WI38 (cell line): Measurements from ENCODE around the gene POLA1.

Source experiments
- H3K4me3 ChIP-seq: 2 replicates; pipeline ENCODE4 v1.5.1; 2011; ENCODE audit warnings: low read depth, mild to moderate bottlenecking, control low read depth, low read length
- CTCF ChIP-seq: IDR thresholded peaks from 2 replicates; pipeline ENCODE4 v1.5.1; 2012; ENCODE audit warnings: low read depth, mild to moderate bottlenecking, control low read depth, low read length

The POLA1 gene

GRCh38 chrX:24768556-24768955 is 74.8 kb downstream of the POLA1 start:
- no peak for TF ChIP-seq CTCF
- no peak overlapping the region for H3K4me3 ChIP-seq

GRCh38 chrX:24774650-24775049 is 80.9 kb downstream of the POLA1 start:
- no peak for TF ChIP-seq CTCF
- no peak overlapping the region for H3K4me3 ChIP-seq

DNA sequence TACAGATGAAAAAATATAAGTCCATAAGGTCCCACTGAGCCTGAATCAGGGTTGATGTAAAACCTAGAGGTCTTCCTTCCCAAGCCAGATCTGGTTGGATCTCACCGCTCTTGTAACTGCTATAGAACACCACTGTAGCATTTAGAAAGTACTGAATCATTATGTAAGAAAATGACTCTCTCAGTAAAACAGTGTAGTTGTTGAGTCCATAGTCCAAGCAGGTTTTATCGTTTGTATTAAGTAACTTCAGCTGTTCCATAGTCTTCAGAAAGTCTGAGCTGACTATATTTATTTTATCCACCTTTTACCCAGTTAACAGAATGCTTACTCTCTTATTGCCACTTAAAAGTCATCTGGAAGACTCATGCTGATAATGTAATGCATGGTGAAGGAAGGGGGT is 82.2 kb downstream of the POLA1 start:
- TF ChIP-seq CTCF, result no peak
- H3K4me3 ChIP-seq, result no peak overlapping the region

DNA sequence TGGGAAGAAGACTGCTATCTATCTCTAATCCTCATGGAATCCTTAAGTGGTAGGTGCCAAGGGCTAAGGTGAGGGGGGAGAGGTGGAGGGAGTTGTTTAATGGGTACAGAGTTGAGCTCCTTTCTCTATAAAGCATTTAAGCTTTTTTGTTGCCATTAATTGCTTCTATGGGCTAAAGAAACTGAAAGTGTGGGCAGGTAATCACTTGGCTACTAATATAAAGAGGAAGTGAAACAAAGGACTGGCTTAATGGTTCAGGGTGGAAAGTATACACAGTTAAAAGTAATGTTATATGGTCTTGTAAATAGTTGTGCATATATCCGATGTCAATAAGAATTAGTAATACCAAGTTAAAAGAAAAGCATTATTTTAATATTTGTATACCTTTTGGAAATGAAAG is 83.9 kb downstream of the POLA1 start:
- no peak for TF ChIP-seq CTCF
- H3K4me3 ChIP-seq, result no peak overlapping the region

- H3K4me3 ChIP-seq, result no peak overlapping the region
- no peak for TF ChIP-seq CTCF
These were observed 88.3 kb downstream of the POLA1 start for GRCh38 chrX:24782011-24782410.

DNA sequence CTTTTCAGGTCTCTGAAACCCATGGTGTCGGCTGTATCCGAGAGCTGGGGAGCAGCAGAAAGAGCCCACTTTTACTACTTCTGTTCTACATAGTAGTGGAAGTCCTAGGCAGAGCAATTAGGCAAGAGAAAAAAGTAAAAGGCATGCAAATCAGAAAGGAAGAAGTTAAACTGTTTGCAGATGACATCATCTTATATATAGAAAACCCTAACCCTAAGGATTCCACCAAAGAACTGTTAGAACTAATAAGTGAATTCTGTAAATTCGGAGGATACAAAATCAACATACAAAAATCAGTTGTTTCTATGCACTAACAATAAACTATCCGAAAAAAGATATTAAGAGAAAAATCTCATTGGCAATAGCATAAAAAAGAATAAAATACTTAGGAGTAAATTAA is 95.3 kb downstream of the POLA1 start:
- TF ChIP-seq CTCF, result no peak
- H3K4me3 ChIP-seq, result no peak overlapping the region

DNA sequence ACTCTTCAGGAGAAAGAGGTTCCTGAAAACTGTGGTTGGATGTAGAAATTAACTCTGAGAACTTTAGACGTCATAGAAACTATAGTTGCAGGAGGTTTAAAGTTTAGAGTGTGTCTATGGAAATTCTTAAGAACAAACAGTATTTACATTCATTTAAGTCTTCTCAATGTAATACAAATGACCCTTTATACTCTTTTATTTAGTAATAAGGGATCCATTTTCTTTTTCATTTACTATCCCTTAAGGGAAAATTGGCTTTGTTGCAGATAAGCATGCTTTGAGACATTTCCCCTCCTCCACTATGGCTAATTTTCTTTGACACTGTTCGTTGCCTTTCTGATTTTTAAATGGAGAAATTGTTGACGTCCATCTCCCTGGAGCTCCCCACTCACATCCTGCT is 96.4 kb downstream of the POLA1 start:
- no peak overlapping the region for H3K4me3 ChIP-seq
- TF ChIP-seq CTCF, result no peak
